ENCODE data around the gene CLTB. TPM values are rescaled to one million over a fixed set of nuclear protein-coding genes. Genes with fewer than 3 reads are reported as not detected.

CLTB gene
- total RNA-seq, 1 experiment from 2014 or later, result 58.6 TPM

DNA sequence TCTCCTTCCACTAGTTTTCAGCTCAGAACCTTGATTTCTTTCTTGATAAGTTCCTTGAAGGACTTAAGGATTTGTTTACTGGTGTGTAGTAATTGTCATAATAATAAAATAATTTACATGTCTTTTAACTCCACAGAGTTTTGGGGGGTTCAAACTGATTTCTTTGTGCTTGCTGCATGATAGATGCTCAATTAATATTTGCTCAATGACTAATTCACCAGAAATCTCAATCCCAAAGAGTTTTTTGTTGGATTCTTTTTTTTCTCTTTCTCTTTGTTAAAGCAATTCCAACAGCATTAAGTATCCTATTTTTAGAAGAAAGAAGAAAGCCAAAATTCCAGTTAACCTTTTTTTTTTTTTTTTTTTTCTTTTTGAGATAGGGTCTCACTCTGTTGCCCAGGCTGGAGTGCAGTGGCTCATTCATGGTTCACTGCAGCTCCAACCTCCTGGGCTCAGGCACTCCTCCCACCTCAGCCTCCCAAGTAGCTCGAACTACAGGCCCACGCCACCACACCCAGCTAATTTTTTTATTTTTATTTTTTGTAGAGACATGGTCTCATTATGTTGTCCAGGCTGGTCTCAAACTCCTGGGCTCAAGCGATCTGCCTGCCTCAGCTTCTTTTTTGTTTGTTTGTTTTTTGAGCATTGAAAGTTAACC, 42.7 kb upstream of the CLTB start:
- Histone ChIP-seq H3K36me3 (ENCODE audit: control insufficient read depth in 1 of 2, insufficient read depth in 2 of 2, low read length in 2 of 2) (peaks cover 0 to 3% of the 10 kb centered on the region in 2 experiments; a peak in 1 of 4 replicates), H3K4me2 (ENCODE audit: low read length) (no peak overlapping the region), H3K9me3 (ENCODE audit: control insufficient read depth in 1 of 2, insufficient read depth in 1 of 2, low read depth in 1 of 2, low read length in 2 of 2) (no peaks in the 10 kb centered on the region), H3K4me1 (ENCODE audit: control insufficient read depth in 1 of 2, insufficient read depth in 2 of 2, low read length in 2 of 2) (no peaks in the 10 kb centered on the region), H3K9ac (ENCODE audit: low read length) (no peak overlapping the region), H3K27ac (ENCODE audit: low read depth, low read length) (no peak overlapping the region), H2AFZ (ENCODE audit: low read depth, low read length, poor library complexity, severe bottlenecking) (no peak overlapping the region), H3K4me3 (replicated peaks in 1 of 2; ENCODE audit: low read depth in 1 of 2, low read length in 2 of 2) (no peak overlapping the region), H3K79me2 (ENCODE audit: insufficient read depth, low read length) (peaks cover 100% of the 10 kb centered on the region), H4K20me1 (ENCODE audit: insufficient read depth) (peaks cover 5% of the 10 kb centered on the region), H3K27me3 (ENCODE audit: insufficient read depth, low read length) (no peaks in the 10 kb centered on the region), H3K9me2 (ENCODE audit: insufficient read depth) (no peaks in the 10 kb centered on the region)
- CTCF ChIA-PET, result no interaction called here
- no peak for TF ChIP-seq CBX3 (IDR thresholded peaks at IDR 0.05; ENCODE audit: low read depth)
- TF ChIP-seq EGR1 (IDR thresholded peaks at IDR 0.05; ENCODE audit: low read depth), result no peak
- TF ChIP-seq EZH2 (IDR thresholded peaks at IDR 0.05), result no peak
- TF ChIP-seq, protein P1, sequence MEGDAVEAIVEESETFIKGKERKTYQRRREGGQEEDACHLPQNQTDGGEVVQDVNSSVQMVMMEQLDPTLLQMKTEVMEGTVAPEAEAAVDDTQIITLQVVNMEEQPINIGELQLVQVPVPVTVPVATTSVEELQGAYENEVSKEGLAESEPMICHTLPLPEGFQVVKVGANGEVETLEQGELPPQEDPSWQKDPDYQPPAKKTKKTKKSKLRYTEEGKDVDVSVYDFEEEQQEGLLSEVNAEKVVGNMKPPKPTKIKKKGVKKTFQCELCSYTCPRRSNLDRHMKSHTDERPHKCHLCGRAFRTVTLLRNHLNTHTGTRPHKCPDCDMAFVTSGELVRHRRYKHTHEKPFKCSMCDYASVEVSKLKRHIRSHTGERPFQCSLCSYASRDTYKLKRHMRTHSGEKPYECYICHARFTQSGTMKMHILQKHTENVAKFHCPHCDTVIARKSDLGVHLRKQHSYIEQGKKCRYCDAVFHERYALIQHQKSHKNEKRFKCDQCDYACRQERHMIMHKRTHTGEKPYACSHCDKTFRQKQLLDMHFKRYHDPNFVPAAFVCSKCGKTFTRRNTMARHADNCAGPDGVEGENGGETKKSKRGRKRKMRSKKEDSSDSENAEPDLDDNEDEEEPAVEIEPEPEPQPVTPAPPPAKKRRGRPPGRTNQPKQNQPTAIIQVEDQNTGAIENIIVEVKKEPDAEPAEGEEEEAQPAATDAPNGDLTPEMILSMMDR (IDR thresholded peaks at IDR 0.05 in 2 of 3, conservative IDR thresholded peaks at IDR 0.05 in 1 of 3; ENCODE audit: borderline replicate concordance in 1 of 3, insufficient read depth in 1 of 3, low read depth in 2 of 3, low read length in 2 of 3), result no peak
- TF ChIP-seq TCF7L2 (IDR thresholded peaks at IDR 0.05; ENCODE audit: borderline replicate concordance, extremely low read depth, insufficient read depth, insufficient read length), result no peak
- no peak for TF ChIP-seq FOSL1 (IDR thresholded peaks at IDR 0.05; ENCODE audit: low read depth)
- TF ChIP-seq SRF (IDR thresholded peaks at IDR 0.05; ENCODE audit: low read depth), result no peak
- TF ChIP-seq ZBTB33 (IDR thresholded peaks at IDR 0.05; ENCODE audit: extremely low read depth, insufficient replicate concordance, low read length), result no peak
- TF ChIP-seq POLR2AphosphoS5 (IDR thresholded peaks at IDR 0.05; ENCODE audit: low read depth, low read length), result no peak
- TF ChIP-seq, protein P2, sequence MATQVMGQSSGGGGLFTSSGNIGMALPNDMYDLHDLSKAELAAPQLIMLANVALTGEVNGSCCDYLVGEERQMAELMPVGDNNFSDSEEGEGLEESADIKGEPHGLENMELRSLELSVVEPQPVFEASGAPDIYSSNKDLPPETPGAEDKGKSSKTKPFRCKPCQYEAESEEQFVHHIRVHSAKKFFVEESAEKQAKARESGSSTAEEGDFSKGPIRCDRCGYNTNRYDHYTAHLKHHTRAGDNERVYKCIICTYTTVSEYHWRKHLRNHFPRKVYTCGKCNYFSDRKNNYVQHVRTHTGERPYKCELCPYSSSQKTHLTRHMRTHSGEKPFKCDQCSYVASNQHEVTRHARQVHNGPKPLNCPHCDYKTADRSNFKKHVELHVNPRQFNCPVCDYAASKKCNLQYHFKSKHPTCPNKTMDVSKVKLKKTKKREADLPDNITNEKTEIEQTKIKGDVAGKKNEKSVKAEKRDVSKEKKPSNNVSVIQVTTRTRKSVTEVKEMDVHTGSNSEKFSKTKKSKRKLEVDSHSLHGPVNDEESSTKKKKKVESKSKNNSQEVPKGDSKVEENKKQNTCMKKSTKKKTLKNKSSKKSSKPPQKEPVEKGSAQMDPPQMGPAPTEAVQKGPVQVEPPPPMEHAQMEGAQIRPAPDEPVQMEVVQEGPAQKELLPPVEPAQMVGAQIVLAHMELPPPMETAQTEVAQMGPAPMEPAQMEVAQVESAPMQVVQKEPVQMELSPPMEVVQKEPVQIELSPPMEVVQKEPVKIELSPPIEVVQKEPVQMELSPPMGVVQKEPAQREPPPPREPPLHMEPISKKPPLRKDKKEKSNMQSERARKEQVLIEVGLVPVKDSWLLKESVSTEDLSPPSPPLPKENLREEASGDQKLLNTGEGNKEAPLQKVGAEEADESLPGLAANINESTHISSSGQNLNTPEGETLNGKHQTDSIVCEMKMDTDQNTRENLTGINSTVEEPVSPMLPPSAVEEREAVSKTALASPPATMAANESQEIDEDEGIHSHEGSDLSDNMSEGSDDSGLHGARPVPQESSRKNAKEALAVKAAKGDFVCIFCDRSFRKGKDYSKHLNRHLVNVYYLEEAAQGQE (IDR thresholded peaks at IDR 0.05; ENCODE audit: low read depth), result no peak
- TF ChIP-seq EZH2phosphoT487 (IDR thresholded peaks at IDR 0.05; ENCODE audit: borderline replicate concordance), result no peak
- TF ChIP-seq JUND (IDR thresholded peaks at IDR 0.05), result no peak
- TF ChIP-seq, protein P3, sequence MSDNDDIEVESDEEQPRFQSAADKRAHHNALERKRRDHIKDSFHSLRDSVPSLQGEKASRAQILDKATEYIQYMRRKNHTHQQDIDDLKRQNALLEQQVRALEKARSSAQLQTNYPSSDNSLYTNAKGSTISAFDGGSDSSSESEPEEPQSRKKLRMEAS (IDR thresholded peaks at IDR 0.05), result no peak
- no peak for TF ChIP-seq ELF1 (IDR thresholded peaks at IDR 0.05; ENCODE audit: borderline replicate concordance, low read depth)
- no peak for TF ChIP-seq POLR2A (IDR thresholded peaks at IDR 0.05; ENCODE audit: borderline replicate concordance, extremely low read depth, insufficient read depth, insufficient read length)
- no TSS peak for BruUV-seq (replicated peaks)
- RAD21 ChIA-PET (ENCODE audit: low non-redundant PET in 1 of 2, low total read pairs in 2 of 2, uncharacterized antibody in 2 of 2, unreplicated experiment in 2 of 2), result no interaction called here
- POLR2A ChIA-PET, result no interaction called here
- DNase-seq (ENCODE audit: low read depth, low spot score) (no peak), ATAC-seq (no peak)
- intact Hi-C loops (cut with micrococcal nuclease), result no loop called here
